ENCODE results near the gene CDC42BPA.

CDC42BPA gene

DNA sequence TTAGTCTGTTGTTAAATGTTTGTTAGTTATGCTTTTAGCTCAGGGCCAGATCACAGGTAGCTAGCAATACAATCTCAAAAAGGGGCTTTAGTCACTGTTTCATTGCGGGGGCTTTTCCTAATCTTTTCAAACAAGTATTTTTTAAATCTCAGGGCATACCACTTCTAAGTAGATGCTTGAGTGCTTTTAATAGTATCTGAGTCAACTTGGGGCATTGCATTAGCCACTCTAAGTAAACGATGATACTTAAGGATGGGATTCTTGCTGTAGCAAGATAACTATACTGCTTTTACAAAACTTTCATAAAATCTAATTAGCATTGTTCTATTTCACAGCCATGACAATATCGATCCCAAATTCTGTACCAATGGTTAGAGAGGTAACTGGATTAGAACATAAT, 11.6 kb downstream of the CDC42BPA start:
- DNase-seq (ENCODE audit: extremely low spot score), result no peak
- ChIA-PET POLR2A (interaction anchor here (0.9 to 2.0 kb wide), 2 partner anchors 8 to 12 kb away, joined by 3 to 6 read pairs; no protein-coding TSS in a partner anchor), CTCF (no interaction called here)
- TF ChIP-seq FOXA1 (IDR thresholded peaks at IDR 0.05), result no peak
- no peak for TF ChIP-seq BHLHE40 (IDR thresholded peaks at IDR 0.05; ENCODE audit: borderline replicate concordance)
- no peak for TF ChIP-seq SP1 (IDR thresholded peaks at IDR 0.05)

DNA sequence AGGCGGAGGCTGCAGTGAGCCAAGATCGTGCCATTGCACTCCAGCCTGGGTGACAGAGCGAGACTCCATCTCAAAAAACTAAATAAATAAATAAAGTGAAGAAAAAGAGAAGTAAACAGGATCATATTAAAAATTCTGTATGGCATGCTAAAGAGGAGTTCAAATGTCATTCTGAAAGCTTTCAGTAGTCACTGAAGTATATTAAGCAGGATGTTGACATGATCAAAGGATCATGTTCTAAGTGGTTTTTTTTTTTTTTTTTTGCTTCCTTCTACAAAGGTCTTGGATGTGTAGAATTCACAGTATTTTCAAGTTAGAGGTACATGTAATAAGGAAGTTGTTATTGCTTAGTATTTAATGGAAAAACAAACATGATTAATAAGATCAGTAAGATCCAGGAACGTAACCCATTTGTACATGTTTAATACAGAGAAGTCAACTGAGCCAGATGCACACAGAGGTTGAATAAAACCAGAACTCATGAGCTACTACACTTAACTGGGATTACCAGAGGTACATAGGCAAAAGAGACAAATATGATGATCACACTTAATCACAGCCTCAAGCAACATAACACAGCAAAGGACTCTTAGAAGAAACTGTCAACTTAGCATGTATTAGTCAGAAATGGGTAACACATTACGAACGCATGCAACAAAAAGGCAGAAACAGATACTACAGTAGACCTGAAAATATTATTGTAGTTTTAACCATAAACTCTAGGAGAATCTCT, 12.2 kb downstream of the CDC42BPA start:
- no peak for DNase-seq (ENCODE audit: extremely low spot score)
- ChIA-PET POLR2A (interaction anchor here (2.0 kb wide), 1 partner anchor 13 kb away, joined by 6 read pairs; no protein-coding TSS in a partner anchor), CTCF (no interaction called here)
- no peak for TF ChIP-seq CTBP1 (IDR thresholded peaks at IDR 0.05; ENCODE audit: borderline replicate concordance)
- no peak for TF ChIP-seq SUZ12 (IDR thresholded peaks at IDR 0.05)
- TF ChIP-seq BHLHE40 (IDR thresholded peaks at IDR 0.05; ENCODE audit: borderline replicate concordance), result no peak
- TF ChIP-seq LEF1 (IDR thresholded peaks at IDR 0.05; ENCODE audit: borderline replicate concordance), result no peak
- no peak for TF ChIP-seq FOXM1 (IDR thresholded peaks at IDR 0.05; ENCODE audit: borderline replicate concordance)

- TF ChIP-seq CTBP1 (IDR thresholded peaks at IDR 0.05; ENCODE audit: borderline replicate concordance) (no peak), PKNOX1 (IDR thresholded peaks at IDR 0.05) (no peak), SUZ12 (IDR thresholded peaks at IDR 0.05) (no peak), FOXA1 (IDR thresholded peaks at IDR 0.05) (no peak), LEF1 (IDR thresholded peaks at IDR 0.05; ENCODE audit: borderline replicate concordance) (no peak), FOXK2 (IDR thresholded peaks at IDR 0.05) (no peak), BHLHE40 (IDR thresholded peaks at IDR 0.05; ENCODE audit: borderline replicate concordance) (no peak), ZNF384 (IDR thresholded peaks at IDR 0.05) (no peak), HDGF (IDR thresholded peaks at IDR 0.05; ENCODE audit: borderline replicate concordance) (no peak), SP1 (IDR thresholded peaks at IDR 0.05) (no peak), ELF4 (IDR thresholded peaks at IDR 0.05) (no peak), TARDBP (IDR thresholded peaks at IDR 0.05) (no peak), NFRKB (IDR thresholded peaks at IDR 0.05) (no peak), FOXM1 (IDR thresholded peaks at IDR 0.05; ENCODE audit: borderline replicate concordance) (no peak)
- POLR2A ChIA-PET, result no interaction called here
- CTCF ChIA-PET, result no interaction called here
- no peak for DNase-seq (ENCODE audit: extremely low spot score)
Observed at GRCh38 chr1:227304665-227305064, 13.6 kb downstream of the CDC42BPA start.

DNA sequence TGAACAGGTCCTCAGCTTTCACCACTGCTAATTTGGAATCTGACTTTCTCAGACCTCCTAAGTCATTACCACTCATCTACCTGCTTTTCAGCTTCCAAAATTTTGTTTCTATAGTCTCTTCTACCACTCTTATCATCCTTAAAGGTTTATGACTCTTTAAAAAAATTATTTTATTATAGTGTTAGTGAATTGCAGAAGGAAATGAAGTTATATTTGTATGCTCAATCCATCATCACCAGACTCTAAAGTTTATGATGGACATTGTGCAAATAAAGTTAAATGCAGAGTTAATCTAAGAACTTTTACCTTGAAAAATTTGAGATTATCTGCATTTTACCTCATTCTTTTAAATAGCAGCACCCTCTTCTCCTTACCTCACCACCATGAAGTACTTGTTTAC, 14.6 kb downstream of the CDC42BPA start:
- no peak for DNase-seq (ENCODE audit: extremely low spot score)
- TF ChIP-seq TARDBP (IDR thresholded peaks at IDR 0.05) (no peak), PKNOX1 (IDR thresholded peaks at IDR 0.05) (no peak)
- ChIA-PET POLR2A (no interaction called here), CTCF (no interaction called here)

GRCh38 chr1:227300682-227301081, 17.6 kb downstream of the CDC42BPA start:
- no peak for DNase-seq (ENCODE audit: extremely low spot score)
- TF ChIP-seq SUZ12 (IDR thresholded peaks at IDR 0.05), result no peak
- no peak for TF ChIP-seq ELF4 (IDR thresholded peaks at IDR 0.05)
- no peak for TF ChIP-seq FOXK2 (IDR thresholded peaks at IDR 0.05)
- no peak for TF ChIP-seq BHLHE40 (IDR thresholded peaks at IDR 0.05; ENCODE audit: borderline replicate concordance)
- no peak for TF ChIP-seq LEF1 (IDR thresholded peaks at IDR 0.05; ENCODE audit: borderline replicate concordance)
- no peak for TF ChIP-seq L3MBTL2 (conservative IDR thresholded peaks at IDR 0.05)
- TF ChIP-seq NFRKB (IDR thresholded peaks at IDR 0.05), result no peak
- TF ChIP-seq FOXA1 (IDR thresholded peaks at IDR 0.05), result no peak
- no peak for TF ChIP-seq PKNOX1 (IDR thresholded peaks at IDR 0.05)
- no peak for TF ChIP-seq ZNF384 (IDR thresholded peaks at IDR 0.05)
- TF ChIP-seq CTBP1 (IDR thresholded peaks at IDR 0.05; ENCODE audit: borderline replicate concordance), result no peak
- no peak for TF ChIP-seq HDGF (IDR thresholded peaks at IDR 0.05; ENCODE audit: borderline replicate concordance)
- TF ChIP-seq TARDBP (IDR thresholded peaks at IDR 0.05), result no peak
- ChIA-PET CTCF (no interaction called here), POLR2A (interaction anchor here (2.1 kb wide), 1 partner anchor 18 kb away, joined by 6 read pairs; the partner anchor contains the start of gene CDC42BPA)

- ChIA-PET POLR2A (interaction anchor here (1.0 to 1.2 kb wide), 2 partner anchors 7 to 19 kb away, joined by 3 read pairs; no protein-coding TSS in a partner anchor), CTCF (no interaction called here)
- DNase-seq (ENCODE audit: extremely low spot score), result no peak
- no peak for TF ChIP-seq ELF4 (IDR thresholded peaks at IDR 0.05)
Observed at GRCh38 chr1:227299688-227300087, 18.6 kb downstream of the CDC42BPA start.

DNA sequence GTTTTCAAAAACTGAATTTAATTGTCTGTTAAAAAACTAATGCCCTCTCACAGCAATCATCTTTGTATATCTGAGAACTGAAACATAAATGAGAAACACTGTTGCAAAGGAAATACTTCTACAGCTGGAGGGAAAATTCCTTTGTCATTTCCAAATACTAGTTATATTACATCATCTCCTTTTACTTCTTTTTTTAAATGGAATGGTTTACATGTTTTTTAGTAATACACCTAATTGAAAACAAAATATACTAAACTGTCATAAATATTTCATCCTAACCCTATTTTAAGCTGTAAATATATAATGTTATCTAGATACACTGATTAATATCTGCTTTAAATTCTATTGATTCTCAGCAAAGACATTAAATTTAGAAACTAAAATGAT, 19.1 kb downstream of the CDC42BPA start:
- ChIA-PET CTCF (no interaction called here), POLR2A (interaction anchor here (1.0 to 1.2 kb wide), 2 partner anchors 8 to 20 kb away, joined by 3 read pairs; no protein-coding TSS in a partner anchor)
- DNase-seq (ENCODE audit: extremely low spot score), result no peak

More for the DNA sequence above, 19.1 kb downstream of the CDC42BPA start:
- TF ChIP-seq L3MBTL2 (conservative IDR thresholded peaks at IDR 0.05) (no peak), FOXK2 (IDR thresholded peaks at IDR 0.05) (no peak), CTBP1 (IDR thresholded peaks at IDR 0.05; ENCODE audit: borderline replicate concordance) (no peak), HDGF (IDR thresholded peaks at IDR 0.05; ENCODE audit: borderline replicate concordance) (no peak), PKNOX1 (IDR thresholded peaks at IDR 0.05) (no peak), FOXA1 (IDR thresholded peaks at IDR 0.05) (no peak), TARDBP (IDR thresholded peaks at IDR 0.05) (no peak), ZNF384 (IDR thresholded peaks at IDR 0.05) (no peak), ARNT (IDR thresholded peaks at IDR 0.05) (no peak), NFRKB (IDR thresholded peaks at IDR 0.05) (no peak), SUZ12 (IDR thresholded peaks at IDR 0.05) (no peak), LEF1 (IDR thresholded peaks at IDR 0.05; ENCODE audit: borderline replicate concordance) (no peak), BHLHE40 (IDR thresholded peaks at IDR 0.05; ENCODE audit: borderline replicate concordance) (no peak), ELF4 (IDR thresholded peaks at IDR 0.05) (no peak), SP1 (IDR thresholded peaks at IDR 0.05) (no peak)
